ENCODE results near the gene DLG3. TPM values are rescaled to one million over a fixed set of nuclear protein-coding genes. Genes with fewer than 3 reads are reported as not detected.
"Not testable (repeated sequence)": the region's sequence is repeated elsewhere in the genome, so short reads cannot be mapped to it uniquely, and the experiment has no call there.

DLG3 gene
- total RNA-seq, 1 experiment from 2014 or later = 1.9 TPM

DNA sequence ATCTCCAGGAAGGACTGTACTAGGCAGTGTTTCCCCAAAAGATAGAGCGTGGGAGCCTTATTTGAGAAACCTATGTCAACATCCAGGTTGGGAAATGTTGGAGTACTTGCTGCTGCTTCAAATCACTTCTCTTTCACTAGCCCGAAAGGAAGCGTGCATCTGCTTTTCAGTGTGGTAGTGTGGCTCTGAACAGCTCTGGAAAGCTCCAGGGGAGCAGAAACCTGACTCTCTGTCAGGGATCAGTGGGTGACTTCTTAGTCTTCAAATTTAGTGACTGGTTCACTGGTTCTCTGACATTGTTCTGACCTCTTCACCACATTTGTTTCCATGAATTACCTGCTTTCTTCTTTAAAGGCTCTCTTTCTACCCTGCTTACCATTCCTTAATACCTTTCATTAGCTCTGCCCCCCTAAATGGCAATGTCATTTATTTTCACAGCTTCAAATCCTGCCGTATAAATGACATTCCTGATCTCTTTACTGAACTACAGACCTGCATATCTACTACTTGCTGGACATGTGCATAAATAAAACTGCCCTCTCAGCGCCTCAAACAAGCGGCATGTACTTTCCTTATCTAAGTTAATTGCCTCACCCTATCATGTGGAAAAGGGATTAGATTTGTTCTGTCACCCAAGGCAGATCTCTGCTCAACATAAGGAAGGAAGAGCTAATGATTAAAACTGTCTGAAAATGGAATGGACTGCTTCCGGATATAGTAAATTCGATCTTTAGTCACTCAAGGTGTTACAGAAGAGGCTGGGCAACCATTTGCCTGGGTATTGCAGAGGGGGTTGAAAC is 37.0 kb downstream of the DLG3 start:
- H3K9me3 ChIP-seq = no peaks in the 10 kb centered on the region
- H3K27me3 ChIP-seq = no peaks in the 10 kb centered on the region
- no peaks in the 10 kb centered on the region for H3K36me3 ChIP-seq
- DNase-seq = no peak
- H3K4me3 ChIP-seq = no peak overlapping the region

DNA sequence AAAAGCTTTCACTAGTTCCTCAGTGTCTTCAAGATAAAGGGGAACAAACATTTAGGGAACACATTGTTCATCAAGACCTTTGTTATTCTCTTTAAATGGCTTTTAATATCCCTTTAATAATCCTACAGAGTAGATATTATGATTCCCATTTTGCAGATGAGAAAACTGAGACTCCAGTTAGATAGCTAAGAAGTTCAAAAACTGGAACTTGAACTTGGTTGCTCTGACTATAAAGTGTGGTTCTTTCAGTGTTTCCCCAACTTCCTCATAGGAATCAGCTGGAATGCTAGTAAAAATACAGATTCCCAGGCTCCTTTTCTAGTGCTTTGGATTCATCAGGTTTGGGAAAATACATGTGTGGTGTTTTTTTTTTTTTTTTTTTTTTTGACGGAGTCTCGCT is 37.7 kb downstream of the DLG3 start:
- Histone ChIP-seq H3K4me3 (no peak overlapping the region), H3K9me3 (no peaks in the 10 kb centered on the region), H3K27me3 (no peaks in the 10 kb centered on the region), H3K36me3 (no peaks in the 10 kb centered on the region)
- DNase-seq = no peak

DNA sequence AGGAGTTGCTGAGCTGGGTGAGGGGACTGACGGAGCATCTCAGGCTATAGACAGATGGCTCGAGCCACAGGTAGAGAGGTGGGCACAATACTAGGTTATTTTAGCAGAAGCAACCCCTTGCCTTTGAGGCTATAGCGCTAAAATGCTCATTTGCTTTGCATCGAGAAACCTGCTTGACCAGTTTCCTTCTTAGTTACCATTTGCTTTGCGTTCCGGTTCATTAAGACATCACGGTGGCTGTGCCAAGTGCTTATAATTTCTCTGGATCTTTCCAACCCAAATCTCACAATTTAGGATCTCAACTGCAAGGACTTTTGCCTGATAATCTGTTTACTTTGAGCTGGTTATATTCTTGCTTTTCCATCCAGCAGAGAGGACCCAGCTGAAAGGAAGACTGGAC is 40.8 kb downstream of the DLG3 start:
- no peak for DNase-seq
- Histone ChIP-seq H3K27me3 (no peaks in the 10 kb centered on the region), H3K36me3 (no peaks in the 10 kb centered on the region), H3K9me3 (no peaks in the 10 kb centered on the region), H3K4me3 (no peak overlapping the region)

DNA sequence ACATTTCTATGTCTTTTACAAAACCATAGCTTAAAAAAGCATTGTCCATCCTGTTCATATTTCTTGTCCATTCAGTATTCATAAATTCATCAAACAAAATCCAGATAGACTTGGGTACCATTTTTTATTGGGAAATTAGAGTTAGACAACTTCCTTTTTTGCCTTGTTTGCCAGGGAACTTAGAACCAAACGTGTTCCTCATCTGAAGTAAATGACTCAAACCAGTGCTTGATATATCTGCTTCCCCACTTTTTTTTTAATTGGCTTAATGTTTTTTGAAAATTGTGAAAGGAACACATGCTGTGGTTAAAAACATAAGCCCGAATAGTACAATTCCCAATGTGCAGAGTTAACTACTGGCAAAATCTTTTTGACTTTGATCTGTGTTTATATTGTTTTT is 44.2 kb downstream of the DLG3 start:
- DNase-seq = no peak
- Histone ChIP-seq H3K9me3 (no peaks in the 10 kb centered on the region), H3K4me3 (no peak overlapping the region), H3K36me3 (no peaks in the 10 kb centered on the region), H3K27me3 (no peaks in the 10 kb centered on the region)

DNA sequence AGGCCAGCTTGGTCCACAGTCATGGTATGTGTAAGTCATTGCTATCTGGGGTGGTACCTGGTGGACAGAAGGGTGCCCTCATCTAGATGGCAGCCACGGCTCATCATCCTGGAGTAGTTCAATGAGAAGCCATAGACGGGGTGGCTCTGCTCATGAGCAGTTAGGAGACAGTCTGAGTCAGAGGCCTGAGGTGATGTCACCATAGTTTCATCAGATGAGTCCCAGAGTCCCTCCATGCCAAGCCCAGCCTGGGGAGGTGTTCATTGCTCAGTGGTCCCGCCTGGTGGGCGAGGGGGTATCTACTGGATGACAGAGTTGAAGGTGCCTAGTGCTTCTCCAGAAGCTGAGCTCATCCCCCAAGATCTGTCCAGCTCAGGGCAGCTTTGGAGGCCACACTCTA is 49.8 kb downstream of the DLG3 start:
- no peak overlapping the region for H3K4me3 ChIP-seq
- DNase-seq = peak; percentile 3

DNA sequence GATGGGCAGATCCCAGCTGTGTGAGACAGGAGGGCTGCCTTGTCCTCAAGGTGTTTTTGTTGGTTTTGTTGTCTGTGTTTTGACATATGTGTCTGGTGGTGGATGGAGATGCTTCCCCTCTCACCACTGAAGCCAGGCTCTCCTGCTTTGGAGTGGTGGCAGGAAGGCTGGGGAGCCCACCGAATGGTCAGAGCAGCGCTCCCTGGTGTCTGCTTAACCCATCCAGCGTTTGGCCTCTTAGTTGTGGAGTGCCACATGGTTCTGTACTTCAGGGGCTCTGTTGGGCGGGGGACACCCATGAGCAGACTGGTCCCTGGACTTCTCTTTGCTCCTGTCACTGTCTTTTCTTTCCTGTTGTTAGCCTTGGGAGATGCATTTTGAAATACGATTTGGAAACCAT is 51.9 kb downstream of the DLG3 start:
- DNase-seq = no peak
- no peak overlapping the region for H3K4me3 ChIP-seq
- H3K27me3 ChIP-seq = no peaks in the 10 kb centered on the region
- H3K9me3 ChIP-seq = no peaks in the 10 kb centered on the region
- no peaks in the 10 kb centered on the region for H3K36me3 ChIP-seq

More for the DNA sequence above, 49.8 kb downstream of the DLG3 start:
- H3K36me3 ChIP-seq = no peaks in the 10 kb centered on the region
- no peaks in the 10 kb centered on the region for H3K27me3 ChIP-seq
- no peaks in the 10 kb centered on the region for H3K9me3 ChIP-seq

DNA sequence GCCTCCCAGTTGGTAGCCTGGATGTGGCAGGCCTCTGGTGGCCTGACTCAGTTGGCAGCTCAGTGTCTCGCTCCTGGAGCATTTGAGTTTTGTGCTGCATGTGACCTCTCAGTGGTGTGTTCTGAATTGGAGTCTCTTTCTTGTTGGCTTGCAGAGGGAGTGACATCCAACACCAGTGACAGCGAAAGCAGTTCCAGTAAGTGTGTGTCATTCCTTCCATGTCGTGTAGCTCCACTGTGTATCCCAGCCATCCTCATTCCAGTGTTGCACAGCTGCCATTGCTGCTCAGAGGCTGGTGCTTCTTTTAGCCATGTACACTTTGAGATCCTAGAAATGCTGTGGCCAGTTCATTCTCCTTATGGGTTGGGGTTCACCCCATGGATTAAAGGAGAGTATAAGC is 52.4 kb downstream of the DLG3 start:
- no peaks in the 10 kb centered on the region for H3K9me3 ChIP-seq
- DNase-seq = no peak
- H3K36me3 ChIP-seq = no peaks in the 10 kb centered on the region
- no peak overlapping the region for H3K4me3 ChIP-seq
- no peaks in the 10 kb centered on the region for H3K27me3 ChIP-seq

DNA sequence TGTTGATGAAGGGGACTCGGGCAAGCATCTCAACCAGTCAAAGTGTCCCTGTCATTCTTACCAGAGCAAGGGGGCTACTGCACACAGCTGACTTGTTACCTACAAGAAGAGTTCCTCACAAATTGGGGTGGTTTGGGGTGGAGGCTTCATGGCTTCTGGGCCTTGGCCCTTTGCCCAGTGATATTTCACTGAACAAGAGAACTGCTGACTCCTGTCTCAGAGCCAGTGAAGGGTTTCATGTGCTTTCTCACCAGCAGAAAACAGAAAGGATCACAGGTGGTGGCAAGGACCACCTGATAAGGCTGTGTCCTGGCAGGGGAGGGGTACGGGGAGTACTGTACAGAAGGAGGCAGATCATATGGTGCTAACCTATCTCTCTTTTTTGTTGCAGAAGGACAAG is 53.5 kb downstream of the DLG3 start:
- no peak for DNase-seq
- Histone ChIP-seq H3K36me3 (no peaks in the 10 kb centered on the region), H3K4me3 (no peak overlapping the region), H3K9me3 (no peaks in the 10 kb centered on the region), H3K27me3 (no peaks in the 10 kb centered on the region)

DNA sequence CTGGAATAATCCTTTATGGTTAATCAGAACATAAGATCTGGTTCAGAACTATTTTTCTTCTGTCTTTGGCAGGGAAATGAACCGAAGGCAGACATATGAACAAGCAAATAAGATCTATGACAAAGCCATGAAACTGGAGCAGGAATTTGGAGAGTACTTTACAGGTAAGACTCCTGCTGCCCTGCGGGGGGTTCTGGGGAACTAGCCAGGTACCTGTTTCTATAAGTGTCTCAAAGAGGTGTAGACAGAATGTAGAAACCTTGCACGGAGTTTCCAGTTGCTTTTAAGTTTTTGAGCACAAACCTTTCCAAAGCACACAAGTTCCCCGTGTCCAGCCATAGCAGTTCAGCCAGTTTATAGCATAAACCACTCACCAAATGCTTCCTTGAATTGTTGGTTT is 56.2 kb downstream of the DLG3 start:
- Histone ChIP-seq H3K9me3 (no peaks in the 10 kb centered on the region), H3K4me3 (no peak overlapping the region), H3K27me3 (no peaks in the 10 kb centered on the region), H3K36me3 (no peaks in the 10 kb centered on the region)
- DNase-seq = no peak

DNA sequence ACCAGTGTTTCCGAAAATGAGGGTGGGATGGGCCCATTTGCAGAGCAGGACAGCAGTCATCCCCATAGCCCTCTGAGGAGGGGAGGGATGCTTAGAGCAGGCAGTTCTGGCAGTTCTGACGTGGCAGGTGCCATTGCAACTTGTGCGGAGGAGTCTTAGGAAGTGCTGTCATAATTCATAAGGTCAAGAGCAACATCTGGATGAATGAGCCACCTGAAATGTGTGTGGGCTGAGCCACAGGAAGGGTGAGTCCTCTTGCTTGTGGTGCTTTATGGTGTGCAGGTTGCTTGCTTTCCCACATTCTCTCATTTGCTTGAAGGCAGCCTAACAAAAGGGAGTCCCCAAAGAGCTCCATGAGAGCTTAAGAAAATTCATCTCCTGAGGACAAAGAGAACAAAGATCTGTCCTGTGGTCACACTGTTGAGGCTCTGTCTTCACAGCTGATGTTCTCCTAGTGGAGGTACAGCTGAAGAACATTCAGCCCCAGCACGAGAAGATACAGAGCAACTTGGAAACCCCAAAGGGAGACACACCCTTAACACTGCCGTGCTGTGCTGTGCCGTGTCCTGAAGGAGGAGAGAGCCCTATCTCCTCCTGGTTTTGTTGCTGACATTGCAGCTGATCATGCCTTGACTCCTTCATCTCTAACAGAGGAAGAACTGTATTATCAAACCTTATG is 60.3 kb downstream of the DLG3 start:
- DNase-seq = no peak
- Histone ChIP-seq H3K9me3 (no peaks in the 10 kb centered on the region), H3K36me3 (no peaks in the 10 kb centered on the region), H3K4me3 (no peak overlapping the region), H3K27me3 (no peaks in the 10 kb centered on the region)

DNA sequence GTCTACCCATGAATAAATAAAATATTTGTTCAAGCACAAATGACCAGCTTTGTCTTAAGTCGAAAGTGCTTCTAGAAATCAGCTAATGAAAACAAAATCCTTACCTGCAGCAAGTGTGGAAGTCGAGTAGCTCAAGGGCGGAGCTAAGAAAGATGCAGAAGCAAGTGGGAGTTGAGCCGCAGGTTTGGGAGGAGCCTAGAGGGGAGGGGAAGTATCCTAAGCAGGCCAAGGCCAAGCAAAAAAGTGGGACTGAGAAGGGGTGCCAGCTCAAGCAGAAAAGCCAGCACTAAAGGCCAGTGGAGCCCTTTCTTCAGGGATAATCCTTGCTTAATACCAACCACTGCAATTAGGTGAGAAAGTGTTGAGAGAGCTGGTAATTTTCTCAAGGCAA is 60.8 kb downstream of the DLG3 start:
- no peak for DNase-seq
- H3K9me3 ChIP-seq = no peaks in the 10 kb centered on the region
- H3K27me3 ChIP-seq = no peaks in the 10 kb centered on the region
- H3K4me3 ChIP-seq = no peak overlapping the region
- H3K36me3 ChIP-seq = no peaks in the 10 kb centered on the region

DNA sequence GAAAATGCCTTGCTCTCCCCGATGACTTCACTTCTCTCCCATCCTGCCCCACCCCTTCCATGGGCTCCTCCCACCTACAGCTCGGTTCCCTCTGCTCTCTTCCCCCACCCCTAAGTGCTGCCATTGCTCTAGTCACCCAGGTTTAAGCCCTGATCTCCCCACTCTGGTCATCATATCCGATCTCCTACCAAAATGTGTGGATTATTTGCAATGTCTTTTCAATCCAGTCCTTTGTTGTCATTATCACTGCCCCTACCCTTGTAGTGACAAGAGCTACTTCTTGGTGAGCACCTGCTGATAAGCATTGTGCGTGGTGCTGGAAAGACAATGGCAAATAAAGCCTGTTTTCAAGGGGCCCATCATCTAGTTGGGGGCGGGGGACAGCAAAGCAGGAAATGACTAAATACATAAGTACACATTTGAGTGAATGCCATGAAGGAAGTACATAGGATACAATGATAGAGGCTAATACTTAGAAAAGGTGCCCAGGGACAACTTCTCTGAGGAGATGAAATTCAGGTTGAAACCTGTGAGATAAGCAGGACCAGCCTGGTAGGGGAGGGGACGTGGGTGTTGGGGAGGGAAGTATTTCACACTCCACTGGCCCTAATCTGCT is 63.8 kb downstream of the DLG3 start:
- H3K27me3 ChIP-seq = no peaks in the 10 kb centered on the region
- peak; percentile 7 for DNase-seq
- no peaks in the 10 kb centered on the region for H3K9me3 ChIP-seq
- no peaks in the 10 kb centered on the region for H3K36me3 ChIP-seq
- H3K4me3 ChIP-seq = no peak overlapping the region

DNA sequence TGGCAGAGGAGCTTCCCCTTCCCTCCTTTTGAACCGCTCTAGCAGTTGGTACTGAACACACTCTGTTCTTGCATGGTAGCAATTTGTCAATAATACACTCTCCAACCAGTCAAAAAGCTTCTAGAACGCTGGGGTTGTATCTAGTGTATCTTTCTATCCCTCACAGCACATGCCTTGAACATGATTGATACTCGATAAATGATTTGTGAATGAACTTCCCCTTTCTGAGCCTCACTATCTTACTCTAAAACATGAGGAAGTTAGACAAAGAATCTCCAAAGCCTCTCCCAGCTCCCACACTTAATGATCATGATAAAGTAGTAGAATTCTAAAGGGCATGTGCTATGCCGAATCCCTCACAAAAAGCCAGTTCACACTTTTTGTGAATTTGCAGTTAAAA is 64.4 kb downstream of the DLG3 start:
- H3K9me3 ChIP-seq = no peaks in the 10 kb centered on the region
- no peaks in the 10 kb centered on the region for H3K27me3 ChIP-seq
- DNase-seq = no peak
- H3K4me3 ChIP-seq = no peak overlapping the region
- H3K36me3 ChIP-seq = no peaks in the 10 kb centered on the region

DNA sequence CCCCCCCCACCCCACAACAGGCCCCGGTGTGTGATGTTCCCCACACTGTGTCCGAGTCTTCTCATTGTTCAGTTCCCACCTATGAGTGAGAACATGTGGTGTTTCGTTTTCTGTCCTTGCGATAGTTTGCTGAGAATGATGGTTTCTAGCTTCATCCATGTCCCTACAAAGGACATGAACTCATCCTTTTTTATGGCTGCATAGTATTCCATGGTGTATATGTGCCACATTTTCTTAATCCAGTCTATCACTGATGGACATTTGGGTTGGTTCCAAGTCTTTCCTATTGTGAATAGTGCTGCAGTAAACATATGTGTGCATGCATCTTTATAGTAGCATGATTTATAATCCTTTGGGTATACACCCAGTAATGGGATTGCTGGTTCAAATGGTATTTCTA is 70.6 kb downstream of the DLG3 start:
- H3K4me3 ChIP-seq, DNase-seq, H3K9me3 ChIP-seq, H3K36me3 ChIP-seq, H3K27me3 ChIP-seq: not testable (repeated sequence)

DNA sequence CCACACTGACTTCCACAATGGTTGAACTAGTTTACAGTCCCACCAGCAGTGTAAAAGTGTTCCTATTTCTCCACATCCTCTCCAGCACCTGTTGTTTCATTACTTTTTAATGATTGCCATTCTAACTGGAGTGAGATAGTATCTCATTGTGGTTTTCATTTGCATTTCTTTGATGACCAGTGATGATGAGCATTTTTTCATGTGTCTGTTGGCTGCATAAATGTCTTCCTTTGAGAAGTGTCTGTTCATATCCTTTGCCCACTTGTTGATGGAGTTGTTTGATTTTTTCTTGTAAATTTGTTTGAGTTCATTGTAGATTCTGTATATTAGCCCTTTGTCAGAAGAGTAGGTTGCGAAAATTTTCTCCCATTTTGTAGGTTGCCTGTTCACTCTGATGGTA is 71.1 kb downstream of the DLG3 start:
- not testable (repeated sequence) for H3K4me3 ChIP-seq, H3K27me3 ChIP-seq, H3K36me3 ChIP-seq, DNase-seq, H3K9me3 ChIP-seq

DNA sequence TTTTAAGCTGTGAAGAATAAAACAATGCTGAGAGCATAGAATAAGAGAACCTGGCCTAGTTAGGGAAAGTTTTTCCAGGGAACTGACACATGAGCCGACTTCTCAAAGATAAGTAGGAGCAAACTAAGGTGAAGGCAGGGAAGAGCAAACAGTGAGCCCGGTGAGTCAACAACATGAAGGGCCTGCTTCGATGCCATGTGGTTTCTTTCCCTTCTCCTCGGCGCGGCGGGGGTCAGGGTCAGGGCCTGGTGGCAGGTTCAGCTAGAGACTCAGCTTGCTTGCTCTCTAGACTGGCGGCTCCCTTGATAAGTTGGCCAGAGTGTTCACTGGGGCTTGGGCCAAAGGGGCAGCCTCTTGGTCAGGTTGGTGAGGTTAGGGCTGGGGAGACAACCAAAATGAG is 81.1 kb downstream of the DLG3 start:
- no peaks in the 10 kb centered on the region for H3K27me3 ChIP-seq
- no peak overlapping the region for H3K4me3 ChIP-seq
- H3K9me3 ChIP-seq = no peaks in the 10 kb centered on the region
- H3K36me3 ChIP-seq = no peaks in the 10 kb centered on the region
- DNase-seq = no peak

DNA sequence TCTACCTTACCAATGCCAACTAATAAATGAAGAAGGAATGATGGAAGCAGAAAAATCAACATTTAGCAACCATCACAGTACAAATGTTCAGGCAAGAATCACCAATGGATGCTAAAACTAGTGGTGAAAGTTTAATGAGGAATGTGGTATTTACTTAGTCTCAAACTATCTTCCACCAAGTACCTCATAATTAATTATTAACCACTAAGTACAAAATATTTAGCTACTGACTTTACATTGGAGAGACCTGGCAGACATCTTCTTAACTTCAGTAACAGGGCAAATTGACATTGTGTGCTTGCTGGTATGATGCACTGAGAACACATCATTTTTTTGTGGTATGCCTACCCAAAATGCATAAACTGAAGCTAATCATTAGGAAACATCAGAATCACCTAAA is 82.4 kb downstream of the DLG3 start:
- no peaks in the 10 kb centered on the region for H3K9me3 ChIP-seq
- no peaks in the 10 kb centered on the region for H3K36me3 ChIP-seq
- H3K27me3 ChIP-seq = no peaks in the 10 kb centered on the region
- DNase-seq = no peak
- no peak overlapping the region for H3K4me3 ChIP-seq
